PC-3 (cell line): ENCODE data around the gene S100A5. TPM values are rescaled to one million over a fixed set of nuclear protein-coding genes. Genes with fewer than 3 reads are reported as not detected.

Experiments used
- ATAC-seq: fragments of 200-7000 bp; cut with Tn5 transposase; 2 replicates; pipeline ENCODE4 v1.9.1; 2020; ENCODE audit warnings: mild to moderate bottlenecking, moderate library complexity
- BruUV-seq: library from RNA; stranded (reverse); fragments of 400-500 nt; replicated peaks from 2 replicates; lab custom pipeline; 2021; lab: Mats Ljungman, UMichigan
- CTCF ChIA-PET: fragments of 300-600 bp; sonication (Branson Sonifier 250); formaldehyde crosslinking; loops from one replicate; lab custom pipeline; 2022; ENCODE audit warnings: antibody characterized with exemption; lab: Charles Lee
- POLR2A ChIA-PET: fragments of 300-600 bp; sonication (Branson Sonifier 250); formaldehyde crosslinking; loops from one replicate; lab custom pipeline; 2022; ENCODE audit warnings: antibody characterized with exemption; ENCODE audit not compliant: unreplicated experiment; lab: Charles Lee
- DNase-seq: peaks from one replicate; pipeline ENCODE4 v3.0.0-alpha.2; 2015
- H2AFZ ChIP-seq: fragments of 300-600 bp; sonication (generic); 2 replicates; pipeline ENCODE4 v1.6.0; 2016; ENCODE audit warnings: antibody characterized with exemption, low read length
- H3F3A ChIP-seq: fragments of 300-600 bp; sonication (generic); one replicate; pipeline ENCODE4 v1.6.0; 2017; ENCODE audit warnings: antibody characterized with exemption, low read length, control low read depth, mild to moderate bottlenecking; ENCODE audit not compliant: unreplicated experiment
- H3K27ac ChIP-seq: fragments of 300-600 bp; sonication (generic); 2 replicates; pipeline ENCODE4 v1.5.1; 2016; ENCODE audit warnings: mild to moderate bottlenecking, low read length
- H3K27me3 ChIP-seq: fragments of 300-600 bp; sonication (generic); 2 replicates; pipeline ENCODE4 v1.6.1; 2016; ENCODE audit warnings: low read length, mixed read lengths
- H3K36me3 ChIP-seq: fragments of 300-600 bp; sonication (generic); 2 replicates; pipeline ENCODE4 v1.6.1; 2016; ENCODE audit warnings: low read depth, mixed run types, low read length, mixed read lengths
- H3K4me1 ChIP-seq: fragments of 300-600 bp; sonication (generic); 2 replicates; pipeline ENCODE4 v1.5.1; 2016; ENCODE audit warnings: low read length; ENCODE audit not compliant: insufficient read depth
- H3K4me2 ChIP-seq: fragments of 300-600 bp; sonication (generic); 2 replicates; pipeline ENCODE4 v1.6.0; 2016; ENCODE audit warnings: low read length
- H3K4me3 ChIP-seq: fragments of 300-600 bp; sonication (generic); 2 replicates; pipeline ENCODE4 v1.5.1; 2016; ENCODE audit warnings: mild to moderate bottlenecking, low read length, mixed read lengths
- H3K79me2 ChIP-seq: fragments of 300-600 bp; sonication (generic); 2 replicates; pipeline ENCODE4 v1.6.1; 2017; ENCODE audit warnings: low read length, mixed read lengths
- H3K9ac ChIP-seq: fragments of 300-600 bp; sonication (generic); 2 replicates; pipeline ENCODE4 v1.6.0; 2016; ENCODE audit warnings: mild to moderate bottlenecking, low read length
- H3K9me2 ChIP-seq: fragments of 300-600 bp; sonication (generic); replicated peaks from 2 replicates; pipeline ENCODE4 v1.6.1; 2016; ENCODE audit warnings: mixed run types, low read length, mixed read lengths
- H3K9me3 ChIP-seq: fragments of 300-600 bp; sonication (generic); 2 replicates; pipeline ENCODE4 v1.6.1; 2016; ENCODE audit warnings: low read length, mixed read lengths
- H4K20me1 ChIP-seq: fragments of 300-600 bp; sonication (generic); 2 replicates; pipeline ENCODE4 v1.6.1; 2016; ENCODE audit warnings: low read length, mixed read lengths
- CTCF ChIP-seq: fragments of 300-600 bp; sonication (generic); conservative IDR thresholded peaks from 2 replicates; pipeline ENCODE4 v1.5.1; 2017; ENCODE audit warnings: antibody characterized with exemption, low read depth, mild to moderate bottlenecking, low read length
- EZH2 ChIP-seq: fragments of 300-600 bp; sonication (generic); IDR thresholded peaks from one replicate; pipeline ENCODE4 v1.6.1; 2017; ENCODE audit warnings: antibody characterized with exemption, mild to moderate bottlenecking, low read length; ENCODE audit not compliant: unreplicated experiment
- EZH2phosphoT487 ChIP-seq: fragments of 300-600 bp; sonication (generic); IDR thresholded peaks from 2 replicates; pipeline ENCODE4 v1.6.1; 2018; ENCODE audit warnings: mild to moderate bottlenecking, antibody characterized with exemption, low read length, borderline replicate concordance
- intact Hi-C: fragments of 100-400 bp; cut with micrococcal nuclease; formaldehyde crosslinking; loops from 2 replicates; pipeline ENCODE4 v1.9.0; 2023
- total RNA-seq: library from RNA; depleted of rRNA; stranded (reverse); fragments of >200 nt; gene quantifications from 2 replicates; pipeline ENCODE4 v1.2.3, GENCODE V29; 2014

The S100A5 gene
- total RNA-seq, 1 experiment from 2014 or later = 6.3 TPM

- CTCF ChIA-PET = interaction anchor here (1.0 kb wide), 1 partner anchor 29 kb away, joined by 5 read pairs; no protein-coding TSS in a partner anchor
Measured at GRCh38 chr1:153539395-153540093, 1.2 kb downstream of the S100A5 start.

GRCh38 chr1:153538315-153538821 is 2.4 kb downstream of the S100A5 start:
- CTCF ChIA-PET = no interaction called here
- Histone ChIP-seq H2AFZ (no peak overlapping the region), H3K4me1 (peaks cover 73% of the 10 kb centered on the region), H3K27ac (peak overlapping the region; percentile 46), H3K9me2 (no peaks in the 10 kb centered on the region), H3K27me3 (no peaks in the 10 kb centered on the region), H3K4me2 (peak overlapping the region; percentile 10; the same call in 1 of the 2 replicates), H3K4me3 (no peak overlapping the region), H3K79me2 (peaks cover 28% of the 10 kb centered on the region), H3K9me3 (no peaks in the 10 kb centered on the region), H3F3A (peaks cover 10% of the 10 kb centered on the region), H3K36me3 (peaks cover 12% of the 10 kb centered on the region), H3K9ac (0 out of 2 replicates have a peak overlapping the region, but pooled peaks have one; percentile 2), H4K20me1 (0 out of 2 replicates have a peak, but pooled peaks cover 3% of the 10 kb centered on the region)
- TF ChIP-seq CTCF = no peak
- TF ChIP-seq EZH2 = no peak
- TF ChIP-seq EZH2phosphoT487 = no peak
- ATAC-seq (peak; percentile 1; the same call in 1 of the 2 replicates), DNase-seq (peak; percentile 64)
- intact Hi-C loops = no loop called here
- POLR2A ChIA-PET = interaction anchor here (0.6 kb wide), 1 partner anchor 89 kb away, joined by 3 read pairs; the partner anchor contains the start of gene S100A13
- no TSS peak for BruUV-seq

More at GRCh38 chr1:153539395-153540093, 1.2 kb downstream of the S100A5 start:
- Histone ChIP-seq H3K4me1 (peaks cover 74% of the 10 kb centered on the region), H3K9me2 (no peaks in the 10 kb centered on the region), H3F3A (peaks cover 10% of the 10 kb centered on the region), H3K79me2 (peaks cover 34% of the 10 kb centered on the region), H3K4me3 (no peak overlapping the region), H3K27me3 (no peaks in the 10 kb centered on the region), H2AFZ (no peak overlapping the region), H3K4me2 (peak overlapping the region; percentile 71; the same call in 1 of the 2 replicates), H3K9me3 (no peaks in the 10 kb centered on the region), H4K20me1 (0 out of 2 replicates have a peak, but pooled peaks cover 3% of the 10 kb centered on the region), H3K9ac (peak overlapping the region; percentile 74), H3K27ac (peak overlapping the region; percentile 93), H3K36me3 (peaks cover 11% of the 10 kb centered on the region)
- ATAC-seq (no peak), DNase-seq (no peak)
- intact Hi-C loops = no loop called here
- BruUV-seq = no TSS peak
- POLR2A ChIA-PET = interaction anchor here (0.6 kb wide), 1 partner anchor 14 kb away, joined by 3 read pairs; no protein-coding TSS in a partner anchor
- TF ChIP-seq EZH2phosphoT487 (no peak), CTCF (no peak), EZH2 (no peak)
